HG02759 (cell line): ENCODE data around the gene MTSS2.

Experiments used
- ATAC-seq: cut with Tn5 transposase; IDR thresholded peaks from one replicate; pipeline ENCODE4 v1.9.1; 2021; ENCODE audit warnings: mild to moderate bottlenecking, moderate library complexity; ENCODE audit not compliant: unreplicated experiment

MTSS2 gene, protein sequence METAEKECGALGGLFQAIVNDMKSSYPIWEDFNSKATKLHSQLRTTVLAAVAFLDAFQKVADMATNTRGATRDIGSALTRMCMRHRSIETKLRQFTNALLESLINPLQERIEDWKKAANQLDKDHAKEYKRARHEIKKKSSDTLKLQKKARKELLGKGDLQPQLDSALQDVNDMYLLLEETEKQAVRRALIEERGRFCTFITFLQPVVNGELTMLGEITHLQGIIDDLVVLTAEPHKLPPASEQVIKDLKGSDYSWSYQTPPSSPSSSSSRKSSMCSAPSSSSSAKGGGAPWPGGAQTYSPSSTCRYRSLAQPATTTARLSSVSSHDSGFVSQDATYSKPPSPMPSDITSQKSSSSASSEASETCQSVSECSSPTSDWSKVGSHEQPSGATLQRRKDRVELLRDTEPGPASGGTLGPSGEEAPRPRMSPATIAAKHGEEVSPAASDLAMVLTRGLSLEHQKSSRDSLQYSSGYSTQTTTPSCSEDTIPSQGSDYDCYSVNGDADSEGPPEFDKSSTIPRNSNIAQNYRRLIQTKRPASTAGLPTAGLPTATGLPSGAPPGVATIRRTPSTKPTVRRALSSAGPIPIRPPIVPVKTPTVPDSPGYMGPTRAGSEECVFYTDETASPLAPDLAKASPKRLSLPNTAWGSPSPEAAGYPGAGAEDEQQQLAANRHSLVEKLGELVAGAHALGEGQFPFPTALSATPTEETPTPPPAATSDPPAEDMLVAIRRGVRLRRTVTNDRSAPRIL

DNA sequence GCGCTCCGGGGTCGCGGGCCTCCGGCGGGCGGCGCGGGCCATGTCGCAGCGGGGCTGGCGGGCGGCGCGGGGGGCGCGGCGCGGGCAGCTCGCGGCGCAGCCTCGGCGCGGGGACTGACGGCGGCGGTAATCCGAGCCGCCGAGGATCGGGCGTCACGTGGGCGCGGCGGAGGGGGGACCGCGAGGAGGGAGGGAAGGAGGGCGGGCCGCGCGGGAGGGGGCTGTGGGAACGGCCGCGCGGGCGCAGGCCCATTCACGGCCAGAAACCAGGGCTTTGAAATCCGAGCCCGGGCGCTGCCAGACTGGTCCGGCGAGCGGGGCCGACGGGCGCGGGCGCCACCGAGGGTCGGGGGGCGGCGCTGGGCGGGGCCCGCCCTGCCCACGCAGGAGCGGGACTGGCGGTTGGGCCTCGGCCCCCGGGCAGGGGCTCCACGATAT lies at the start of gene MTSS2:
Gene MTSS2, minus strand, starts transcription at position 116 of the 438 bp plus-strand sequence. CDS start 262 bp downstream, outside the sequence.
- no peak for ATAC-seq

DNA sequence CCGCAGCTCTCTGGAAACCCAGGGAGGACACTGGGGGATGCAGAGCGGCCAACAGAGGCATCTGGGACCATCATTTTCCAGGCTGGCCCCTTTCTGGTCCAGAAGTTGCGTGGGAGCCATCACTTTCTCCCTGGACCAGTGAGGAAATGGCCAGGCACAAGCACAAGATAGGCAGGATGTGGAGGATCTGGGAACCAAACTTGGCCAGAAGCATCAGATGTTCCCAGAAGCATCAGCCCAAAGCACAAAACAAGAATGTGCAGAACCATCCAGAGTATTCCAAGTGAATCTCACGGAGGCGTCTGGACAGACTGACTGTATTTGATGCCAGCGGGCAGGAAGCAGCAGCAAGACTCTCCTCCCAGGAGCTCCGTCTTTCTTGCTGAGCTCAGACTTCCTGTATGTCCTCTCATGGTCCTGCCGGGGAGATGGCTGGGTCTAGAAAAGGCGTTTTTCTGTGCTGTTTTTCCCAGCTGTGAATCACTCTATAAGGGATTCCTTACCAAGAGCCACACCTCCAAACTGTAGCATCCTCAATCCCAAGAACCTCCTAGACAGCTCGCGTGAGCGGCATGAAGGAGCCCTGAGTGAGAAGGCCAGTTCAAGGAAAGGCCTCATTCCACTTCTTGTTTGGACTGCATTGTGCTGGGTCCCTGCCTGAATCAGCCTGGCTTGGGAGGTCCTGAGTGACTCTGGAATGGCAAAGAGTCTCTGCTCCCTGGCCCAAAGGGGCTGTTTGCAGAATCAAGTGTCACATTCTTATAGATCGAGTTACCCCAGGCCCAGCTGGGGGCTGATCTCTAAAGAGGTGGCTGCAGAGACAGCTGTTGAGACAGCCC lies 49.5 kb upstream of the MTSS2 start:
- no peak for ATAC-seq

DNA sequence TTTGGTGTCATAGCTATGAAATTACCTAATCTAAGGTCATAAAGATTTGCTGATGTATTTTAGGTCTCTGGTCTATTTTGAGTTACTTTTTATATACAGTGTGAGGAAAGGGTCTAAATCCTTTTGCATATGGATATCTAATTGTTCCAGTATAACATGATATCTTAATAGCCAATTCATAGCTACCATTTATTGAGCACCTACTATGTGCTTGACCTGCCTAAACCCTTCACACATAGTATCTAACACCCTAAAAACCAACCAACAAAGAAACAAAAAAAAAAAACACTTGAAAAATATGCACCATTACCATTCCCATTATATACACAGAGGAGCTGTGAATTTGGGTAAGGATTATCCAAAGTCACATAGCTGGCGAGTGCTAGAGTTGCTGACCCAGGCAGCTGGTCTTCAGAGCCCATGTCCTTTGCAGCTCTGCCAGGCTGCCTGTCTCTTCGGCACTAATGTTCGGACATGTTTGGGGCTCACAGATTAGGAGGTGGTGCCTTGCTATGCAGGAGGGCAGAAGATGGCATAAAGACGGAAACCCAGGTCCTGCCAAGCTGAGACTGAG lies 48.8 kb upstream of the MTSS2 start:
- no peak for ATAC-seq

DNA sequence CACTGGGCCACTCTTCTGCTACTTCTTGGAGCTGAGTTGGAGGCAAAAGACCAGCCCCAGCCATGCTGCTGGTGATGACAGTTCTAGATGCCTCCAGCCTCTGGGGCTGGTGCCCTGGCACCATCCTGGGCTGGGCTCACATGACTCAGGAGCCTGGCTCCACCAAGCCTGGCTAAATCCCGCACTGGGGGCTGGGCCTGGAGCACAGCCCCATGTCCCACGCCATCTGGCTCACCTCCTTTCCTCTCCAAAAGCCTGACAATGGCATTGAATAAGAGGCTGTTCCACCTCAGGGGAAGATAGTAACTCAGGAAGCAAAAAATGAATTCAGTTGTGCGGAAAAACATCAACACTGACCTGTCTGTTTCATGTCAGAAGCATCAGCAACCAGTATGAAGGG lies 45.1 kb upstream of the MTSS2 start:
- no peak for ATAC-seq

DNA sequence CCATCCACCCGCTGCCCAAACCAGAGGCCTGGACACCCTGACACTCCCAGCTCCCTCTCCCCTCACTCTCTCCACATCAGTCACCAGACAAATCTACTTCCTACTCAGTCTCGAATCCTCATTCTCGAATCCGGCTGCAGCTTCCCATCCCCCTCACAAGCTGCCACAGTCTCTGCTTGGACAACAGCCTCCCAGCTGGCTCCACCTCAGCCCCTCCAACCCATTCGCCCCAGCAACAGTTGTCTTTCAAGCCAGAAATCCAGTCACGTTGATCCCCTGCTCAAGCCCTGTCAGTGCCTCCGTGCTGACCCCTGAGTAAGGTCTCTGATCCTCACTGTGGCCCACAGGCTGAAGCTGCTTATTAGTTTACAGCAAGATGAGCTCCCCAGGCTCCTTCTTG lies 44.2 kb upstream of the MTSS2 start:
- no peak for ATAC-seq

DNA sequence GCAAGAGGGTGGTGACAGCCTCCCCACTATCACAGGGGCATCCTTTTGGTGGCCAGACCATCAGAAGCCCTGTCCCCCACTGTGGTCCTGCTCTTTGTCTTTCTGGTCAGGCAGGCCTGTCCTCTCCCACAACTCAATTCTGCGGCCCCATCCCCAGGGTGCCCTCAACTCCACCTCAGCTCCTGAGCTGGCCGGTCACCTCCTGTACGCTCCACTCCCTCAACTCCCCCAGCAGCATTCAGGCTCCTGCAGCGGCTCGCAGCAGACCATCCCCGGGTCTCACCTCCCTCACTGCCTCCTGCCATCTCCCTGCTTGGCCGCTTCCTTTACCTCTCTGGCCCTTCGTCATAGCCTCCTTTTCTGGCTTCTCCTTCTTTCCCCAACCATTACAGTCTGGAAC lies 43.4 kb upstream of the MTSS2 start:
- ATAC-seq = no peak

DNA sequence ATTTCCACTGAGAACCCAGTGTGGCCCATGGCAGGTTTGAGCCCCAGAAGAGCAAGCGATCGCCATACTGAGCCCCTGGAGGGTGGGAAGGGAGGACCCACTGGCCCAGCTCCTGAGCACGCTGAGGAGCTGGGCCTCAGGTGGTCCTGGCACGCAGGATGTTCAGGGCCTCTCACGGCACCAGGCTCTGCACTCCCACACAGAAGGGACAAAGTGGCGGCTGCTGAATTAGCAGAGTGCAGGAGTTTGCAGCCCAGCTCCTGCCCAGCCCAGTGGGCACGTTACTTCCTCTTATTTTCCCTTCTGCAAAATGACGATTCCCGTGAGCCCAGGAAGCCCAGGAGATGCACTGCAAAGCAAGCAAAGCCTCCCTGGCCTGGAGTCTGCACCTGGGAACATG lies 42.3 kb upstream of the MTSS2 start:
- no peak for ATAC-seq

DNA sequence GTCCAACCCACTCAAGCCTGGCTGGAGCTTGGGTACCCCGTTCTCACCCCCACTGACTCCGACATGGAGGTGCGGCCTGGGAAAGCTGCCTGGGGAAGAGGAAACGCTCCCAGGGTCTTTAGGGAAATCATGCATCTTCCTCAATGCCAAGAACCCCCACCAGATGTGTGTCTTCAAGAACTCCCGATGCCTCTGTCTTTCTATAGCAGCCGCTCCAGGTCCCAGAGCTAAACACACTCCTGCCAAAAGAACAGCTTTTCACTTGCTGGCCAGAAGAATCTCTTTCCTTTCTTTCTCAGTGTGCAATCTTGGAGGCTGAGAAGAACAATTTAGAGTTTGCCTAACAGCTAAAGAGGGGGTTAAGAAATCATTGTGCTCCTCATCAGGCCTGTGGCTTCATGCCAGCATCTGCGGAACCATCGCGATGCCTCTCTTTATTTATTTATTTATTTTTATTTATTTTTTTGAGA lies 41.1 kb upstream of the MTSS2 start:
- ATAC-seq = no peak

DNA sequence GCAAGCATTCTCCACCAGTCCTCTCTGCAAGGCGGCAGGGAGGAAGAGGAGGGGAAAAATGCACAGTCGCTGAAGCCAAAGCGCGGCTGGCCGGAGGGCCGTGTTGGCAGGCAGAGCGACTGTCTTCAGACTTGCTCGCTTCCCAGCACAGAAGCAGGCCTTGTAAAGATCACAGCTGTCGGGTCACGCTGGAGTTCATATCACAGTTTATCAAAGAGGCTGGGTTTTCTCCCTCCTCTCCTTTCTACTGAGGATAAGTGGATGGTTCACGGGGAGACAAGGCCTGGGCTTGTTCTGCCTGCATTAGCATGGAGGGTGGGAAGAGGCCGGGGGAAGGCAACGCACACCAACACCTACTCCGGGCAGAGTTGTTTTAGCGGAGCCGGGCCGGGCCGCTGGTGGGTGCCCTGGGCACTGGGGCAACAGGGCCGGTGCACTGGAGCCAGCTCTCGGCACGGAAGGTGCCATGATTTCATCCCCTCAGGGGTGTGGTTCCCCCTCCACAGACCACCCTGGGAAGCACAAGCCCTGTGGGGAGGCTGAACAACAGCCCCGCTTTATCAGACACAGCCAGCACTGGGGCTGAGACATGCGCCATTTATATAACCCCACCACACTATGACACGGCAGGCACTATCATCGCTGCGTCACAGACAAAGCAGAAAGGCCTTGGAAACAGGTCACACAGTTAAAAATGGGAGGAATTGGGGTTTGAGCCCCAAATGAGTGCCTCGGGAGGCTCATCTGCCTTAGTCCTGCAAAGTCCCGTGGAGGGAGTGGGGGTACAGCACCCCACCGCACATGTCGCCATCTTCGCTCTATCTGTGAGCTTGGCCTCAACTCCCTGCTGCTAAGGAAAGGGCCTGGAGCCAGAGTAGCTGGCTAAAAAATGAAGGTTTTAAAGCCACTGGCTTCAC lies 40.3 kb upstream of the MTSS2 start:
- no peak for ATAC-seq

DNA sequence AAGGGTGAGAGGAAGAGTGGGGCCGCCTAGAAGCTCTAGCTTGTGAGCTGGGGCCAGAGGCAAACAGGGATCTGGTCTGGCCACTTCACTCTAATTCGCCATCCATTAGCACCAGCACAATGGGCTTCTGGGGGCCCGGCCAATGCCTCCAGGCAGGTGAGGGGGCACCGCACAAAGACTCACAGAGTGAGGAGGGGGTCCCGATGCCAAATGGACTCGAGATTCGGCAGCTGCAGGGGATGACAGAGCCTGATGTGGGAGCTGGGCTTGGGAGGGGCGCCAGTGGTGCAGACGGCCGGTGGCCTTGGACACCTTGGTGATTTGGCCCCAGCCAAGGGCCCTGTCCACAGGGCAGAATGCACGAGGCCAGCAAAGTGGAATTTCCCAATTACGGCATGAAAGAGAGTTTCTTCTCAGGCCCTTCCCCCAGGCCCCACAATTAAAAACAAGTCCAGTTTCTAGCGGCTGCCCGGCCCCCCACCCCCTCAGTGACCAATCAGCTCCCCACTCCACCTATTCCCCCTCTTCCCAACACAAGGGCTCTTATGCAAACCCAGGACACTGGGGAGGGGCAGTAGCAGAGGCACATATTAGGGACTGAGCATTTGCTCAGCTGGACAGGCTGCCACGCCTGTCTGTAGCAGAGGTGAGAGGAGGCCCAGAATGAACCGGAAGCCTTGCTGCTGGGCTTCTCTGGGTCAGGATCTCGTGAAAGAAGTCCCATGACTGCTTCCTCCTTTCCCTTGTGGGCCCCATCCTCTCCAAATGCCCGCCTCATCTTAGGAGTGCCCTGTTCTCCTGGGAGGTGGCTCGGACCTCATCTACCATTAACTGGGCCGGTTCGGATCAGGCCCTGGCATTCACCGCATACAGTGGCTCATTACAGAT lies 39.4 kb upstream of the MTSS2 start:
- no peak for ATAC-seq

DNA sequence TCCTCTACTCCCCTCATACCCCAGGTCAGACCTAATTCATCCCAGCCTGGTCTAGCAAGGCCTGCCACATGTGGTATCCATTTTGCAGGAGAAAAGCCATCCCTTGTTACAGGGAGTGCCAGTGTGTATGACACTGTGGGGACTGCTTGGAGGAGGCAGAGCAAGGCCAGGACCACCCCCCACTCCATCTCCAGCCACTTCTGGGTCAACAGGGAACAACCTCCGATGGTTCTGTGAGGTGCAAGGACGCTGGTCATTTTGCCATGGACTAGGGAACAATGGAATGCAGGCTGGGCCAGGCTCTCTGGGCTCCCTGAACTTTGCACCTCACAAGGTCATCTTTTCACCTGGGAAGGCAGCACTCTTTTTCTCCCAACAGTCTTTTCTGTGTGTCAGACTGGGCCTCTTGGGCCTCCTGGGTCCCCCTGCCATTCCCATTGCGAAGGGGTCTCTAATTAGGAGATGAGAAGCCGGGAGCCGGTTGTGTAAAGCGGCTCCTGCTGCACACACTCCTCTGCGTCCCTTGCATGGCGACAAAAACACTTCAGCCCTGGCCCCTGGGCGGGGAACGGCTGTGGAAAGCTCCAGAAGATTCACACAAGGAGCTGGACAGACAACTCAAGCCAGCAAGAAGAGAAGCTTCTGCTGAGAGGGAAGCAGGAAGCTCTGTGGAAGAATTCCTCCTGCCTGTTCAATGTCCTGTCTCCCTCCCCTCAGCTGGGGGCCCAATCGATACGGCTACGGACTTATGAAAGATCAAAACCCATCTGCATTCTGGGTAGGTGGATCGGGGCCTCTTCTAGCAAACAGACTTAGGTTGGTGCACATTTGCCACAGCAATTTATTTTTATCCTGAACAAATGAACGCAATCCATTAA lies 38.5 kb upstream of the MTSS2 start:
- ATAC-seq = no peak

DNA sequence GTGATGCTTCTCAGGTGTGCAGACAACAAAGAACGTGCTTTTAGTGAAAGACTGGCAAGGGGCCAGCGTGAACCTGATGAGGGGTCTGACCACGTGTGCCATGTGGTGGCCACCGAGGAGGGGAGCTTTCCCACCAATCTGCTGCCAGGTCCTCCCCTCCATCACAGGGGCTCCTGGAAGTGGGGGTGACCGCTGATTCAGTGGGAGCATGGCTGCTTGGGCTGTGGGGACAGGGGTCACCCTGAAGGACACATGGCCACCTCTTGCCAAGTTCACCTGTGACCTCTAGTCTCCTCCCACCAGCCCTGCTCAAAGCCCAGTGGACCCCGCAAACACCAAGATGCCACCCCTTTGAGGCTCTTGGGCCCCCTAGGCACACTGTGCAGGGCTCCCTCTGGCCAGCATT lies 37.9 kb upstream of the MTSS2 start:
- ATAC-seq = no peak

DNA sequence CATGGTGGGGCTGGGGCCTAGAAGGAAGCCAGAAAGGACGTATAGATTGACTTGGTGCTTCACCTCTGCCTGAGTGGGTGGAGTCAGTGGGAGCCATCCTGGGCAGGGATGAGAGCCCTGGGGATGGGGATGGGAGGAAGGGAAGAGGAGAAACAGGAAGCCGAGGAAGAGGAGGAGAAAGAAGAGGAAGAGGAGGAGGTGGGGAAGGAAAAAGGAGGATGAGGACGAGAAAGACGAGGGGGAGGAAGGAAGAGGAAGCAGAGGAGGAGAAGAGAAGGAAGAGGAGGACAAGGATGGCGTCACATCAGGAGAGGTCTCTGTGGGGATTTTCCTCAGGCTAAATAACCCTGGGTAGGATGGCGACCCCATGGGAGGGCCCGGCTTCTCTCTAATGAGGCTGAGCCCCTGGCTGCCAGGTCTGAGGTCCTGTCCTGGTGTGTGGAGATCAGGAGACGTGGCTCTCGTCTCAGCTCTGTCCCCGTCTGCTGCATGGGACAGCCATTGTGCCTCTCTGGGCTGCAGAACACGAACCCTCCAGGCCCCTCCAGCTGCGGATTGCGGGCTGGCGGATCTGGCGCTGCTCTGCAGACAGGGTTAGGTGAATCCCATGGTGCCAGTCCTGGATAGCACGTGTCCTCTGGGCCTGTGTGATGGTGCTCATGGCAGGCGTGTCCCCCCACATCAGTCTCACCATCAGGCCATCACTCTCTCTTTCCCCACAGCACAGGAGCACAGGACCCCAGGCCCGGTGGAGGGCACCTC lies 35.5 kb upstream of the MTSS2 start:
- ATAC-seq = no peak

DNA sequence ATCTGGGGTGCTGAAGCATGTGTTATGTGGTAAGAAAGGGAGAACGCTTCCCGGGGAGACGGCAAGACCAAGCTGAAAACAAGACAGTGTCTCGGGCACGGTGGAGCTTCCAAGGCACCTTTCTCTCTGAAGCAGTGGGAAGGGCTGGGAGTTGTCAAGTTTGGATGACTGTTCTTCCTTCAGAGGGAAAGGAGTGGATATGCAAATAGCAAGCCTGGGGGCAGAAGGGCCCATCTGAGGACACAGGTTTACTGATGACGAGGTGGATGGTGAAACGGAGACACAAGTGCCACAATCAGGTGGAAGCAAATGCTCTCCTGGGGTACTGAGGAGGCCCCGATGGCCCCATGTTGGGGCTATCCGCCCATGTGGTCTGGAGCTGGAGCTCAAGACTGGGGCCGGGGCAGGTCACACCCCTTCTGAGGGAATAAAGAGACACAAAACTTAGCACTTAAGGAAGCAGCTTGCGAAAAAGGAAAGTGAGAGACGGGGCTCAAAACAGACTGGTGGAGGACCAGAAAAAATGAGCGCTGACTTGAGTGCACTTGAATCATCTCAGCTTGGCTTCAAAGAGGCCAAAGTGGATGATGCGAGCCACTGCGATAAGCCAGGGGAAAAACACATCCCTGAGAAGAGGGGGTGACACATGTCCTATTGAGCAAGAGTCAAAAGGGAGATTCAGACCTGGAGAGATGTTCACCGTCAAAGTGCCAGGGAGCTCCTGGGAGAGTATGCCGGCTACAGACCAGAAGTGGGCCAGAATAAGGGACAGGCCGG lies 34.8 kb upstream of the MTSS2 start:
- ATAC-seq = no peak

DNA sequence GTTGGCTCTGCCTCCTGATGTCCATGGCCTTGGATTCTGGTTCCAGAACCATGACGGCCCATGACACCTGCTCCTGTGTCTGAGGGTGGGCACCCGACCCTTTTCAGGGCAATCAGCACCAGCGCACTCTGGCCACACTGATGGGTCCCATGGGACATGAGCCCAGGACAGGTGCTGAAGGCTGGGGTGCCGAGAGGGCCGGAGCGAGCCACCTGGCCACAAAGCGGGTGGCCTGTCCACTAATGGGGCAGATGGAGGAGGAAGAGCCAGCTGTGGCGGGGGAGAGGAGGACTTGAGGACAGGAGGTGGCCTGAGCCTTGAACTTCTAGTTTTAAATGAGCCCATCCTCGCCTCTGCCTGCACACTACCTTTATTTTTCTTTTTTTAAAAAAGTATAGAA lies 31.2 kb upstream of the MTSS2 start:
- ATAC-seq = no peak

DNA sequence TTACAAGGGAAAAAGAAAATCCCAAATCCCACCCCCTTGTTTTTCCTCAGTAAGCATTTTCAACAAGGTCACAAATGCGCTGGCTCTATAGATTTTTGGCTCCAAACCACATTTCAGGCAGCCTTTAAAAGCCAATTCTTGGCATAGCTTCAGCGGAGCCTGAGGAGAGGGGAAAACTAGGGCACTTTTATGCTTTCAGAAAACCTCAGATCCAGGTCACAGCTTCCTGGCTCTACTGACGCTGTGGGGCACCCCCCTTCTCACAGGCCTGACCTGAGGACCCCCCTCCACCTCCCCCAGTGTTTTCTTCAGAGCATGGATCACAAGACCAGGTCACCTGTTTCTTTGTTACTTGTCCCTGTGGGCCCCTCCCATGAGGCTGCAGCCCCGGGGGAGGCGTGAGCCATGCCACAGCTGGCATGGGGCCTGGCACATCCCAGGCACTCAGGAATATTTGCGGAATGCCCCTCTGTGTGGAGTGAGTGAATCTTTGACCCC lies 30.1 kb upstream of the MTSS2 start:
- no peak for ATAC-seq
